GM19372 (cell line): Measurements from ENCODE around the gene CCDC136.

Experiments
- ATAC-seq: cut with Tn5 transposase; IDR thresholded peaks from one replicate; pipeline ENCODE4 v1.9.1; 2021; ENCODE audit warnings: mild to moderate bottlenecking, low read depth, moderate library complexity; ENCODE audit not compliant: unreplicated experiment

Gene CCDC136

DNA sequence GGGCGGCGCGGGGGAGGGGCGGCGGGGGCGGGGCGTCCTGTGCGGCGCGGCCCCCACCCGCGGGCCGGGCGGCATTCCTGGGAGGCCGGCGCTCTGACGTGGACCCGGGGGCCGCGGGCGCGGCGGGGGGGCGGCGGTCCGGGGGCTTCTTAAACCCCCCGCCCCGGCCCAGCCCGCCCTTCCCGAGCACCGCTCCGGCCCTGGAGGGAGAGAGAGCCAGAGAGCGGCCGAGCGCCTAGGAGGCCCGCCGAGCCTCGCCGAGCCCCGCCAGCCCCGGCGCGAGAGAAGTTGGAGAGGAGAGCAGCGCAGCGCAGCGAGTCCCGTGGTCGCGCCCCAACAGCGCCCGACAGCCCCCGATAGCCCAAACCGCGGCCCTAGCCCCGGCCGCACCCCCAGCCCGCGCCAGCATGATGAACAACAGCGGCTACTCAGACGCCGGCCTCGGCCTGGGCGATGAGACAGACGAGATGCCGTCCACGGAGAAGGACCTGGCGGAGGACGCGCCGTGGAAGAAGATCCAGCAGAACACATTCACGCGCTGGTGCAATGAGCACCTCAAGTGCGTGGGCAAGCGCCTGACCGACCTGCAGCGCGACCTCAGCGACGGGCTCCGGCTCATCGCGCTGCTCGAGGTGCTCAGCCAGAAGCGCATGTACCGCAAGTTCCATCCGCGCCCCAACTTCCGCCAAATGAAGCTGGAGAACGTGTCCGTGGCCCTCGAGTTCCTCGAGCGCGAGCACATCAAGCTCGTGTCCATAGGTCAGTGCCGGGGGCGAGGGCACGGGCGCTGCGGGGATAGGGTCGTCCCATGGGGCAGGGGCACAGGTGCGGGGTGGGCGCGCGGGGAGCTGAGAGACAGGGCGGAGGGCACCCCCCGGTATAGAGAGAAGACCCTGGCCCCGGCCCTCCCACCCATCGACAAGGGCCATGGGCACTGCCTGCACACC is 38.7 kb downstream of the CCDC136 start, which contains the start of gene FLNC:
TSS of gene FLNC (plus strand) at position 176 of the 947 bp plus-strand sequence. CDS start at position 408, 232 bp downstream.
- no peak for ATAC-seq

DNA sequence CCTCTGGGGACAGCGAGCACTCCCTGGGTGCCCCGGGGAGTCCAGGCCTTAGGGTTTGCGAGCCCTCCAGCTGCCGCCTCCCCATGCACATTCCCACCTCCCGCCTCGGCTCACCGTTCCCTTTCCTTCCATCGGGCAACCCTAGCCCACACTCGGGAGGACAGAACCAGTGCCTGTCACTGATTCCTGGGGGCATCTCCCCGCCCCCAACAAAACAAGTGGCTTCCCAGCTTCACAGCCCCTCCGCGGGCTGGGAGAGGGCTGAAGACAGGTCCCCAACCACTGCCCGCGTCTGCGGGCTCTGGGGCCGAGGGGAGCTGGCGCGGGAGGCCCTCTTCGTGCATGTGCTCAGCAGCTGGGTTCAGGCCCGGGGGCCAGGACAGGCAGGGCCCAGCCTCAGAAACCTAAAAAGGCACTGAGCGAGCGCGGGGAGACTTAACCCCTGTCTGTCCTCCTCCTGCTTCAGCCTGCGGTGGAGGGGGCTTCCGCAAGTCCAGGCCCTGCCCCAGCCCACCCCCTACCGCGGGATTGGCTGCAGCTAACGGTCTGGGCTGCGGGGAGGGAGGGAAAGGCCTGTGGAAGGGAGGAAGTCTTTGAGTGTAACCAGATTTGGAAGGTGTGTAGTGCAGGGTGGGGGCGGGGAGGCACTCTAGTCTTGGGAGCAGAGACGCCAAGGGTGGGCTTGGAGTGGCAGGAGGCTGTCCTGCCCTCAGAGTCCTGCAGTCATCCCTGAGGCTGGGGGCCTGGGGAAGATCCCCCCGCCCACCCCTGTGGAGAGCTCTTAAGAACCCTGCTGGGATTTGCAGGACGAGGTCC is 39.6 kb downstream of the CCDC136 start:
- no peak for ATAC-seq

DNA sequence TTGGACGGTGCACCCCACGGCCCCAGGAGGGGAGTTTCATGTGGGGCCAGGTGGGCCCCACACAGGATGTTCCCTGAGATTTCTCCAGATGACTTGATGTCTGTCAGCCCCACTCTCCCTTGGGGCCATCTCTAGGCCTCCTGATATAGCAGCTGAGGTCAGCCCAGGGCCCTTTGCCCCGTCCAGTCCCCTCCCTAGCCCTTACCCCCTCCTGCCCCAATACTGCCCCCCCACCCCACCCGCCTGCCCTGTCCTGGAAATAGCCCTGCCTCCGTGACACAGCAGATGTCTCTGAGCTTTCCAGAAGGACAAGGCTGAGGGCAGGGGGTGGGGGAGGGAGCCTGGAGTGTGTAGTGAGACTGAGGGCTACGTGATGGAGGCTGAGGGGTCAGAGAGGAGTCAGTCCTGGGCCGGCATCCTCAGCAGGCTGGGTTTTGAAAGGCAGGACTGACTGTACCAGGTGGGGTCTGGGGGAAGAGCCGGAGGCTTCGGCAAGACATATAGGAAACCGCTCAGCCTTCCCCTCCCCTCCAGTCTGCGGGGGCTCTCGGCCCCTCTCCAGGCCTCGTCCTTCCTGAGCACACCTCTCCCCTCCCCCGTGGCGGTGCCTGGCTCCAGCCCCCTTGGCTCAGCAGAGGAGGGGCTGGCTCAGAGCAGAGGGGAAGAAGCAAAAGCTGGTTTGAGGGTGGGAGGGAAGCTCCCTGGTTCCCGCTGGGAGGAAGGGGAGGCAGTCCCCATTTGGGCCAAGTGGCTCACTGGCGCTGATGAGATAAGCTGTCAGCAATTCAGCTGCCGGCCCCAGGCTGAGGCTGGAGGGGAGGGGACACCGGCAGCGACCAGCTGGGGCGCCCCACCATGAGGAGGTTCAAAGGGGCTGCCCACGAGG is 40.5 kb downstream of the CCDC136 start:
- ATAC-seq, result no peak

DNA sequence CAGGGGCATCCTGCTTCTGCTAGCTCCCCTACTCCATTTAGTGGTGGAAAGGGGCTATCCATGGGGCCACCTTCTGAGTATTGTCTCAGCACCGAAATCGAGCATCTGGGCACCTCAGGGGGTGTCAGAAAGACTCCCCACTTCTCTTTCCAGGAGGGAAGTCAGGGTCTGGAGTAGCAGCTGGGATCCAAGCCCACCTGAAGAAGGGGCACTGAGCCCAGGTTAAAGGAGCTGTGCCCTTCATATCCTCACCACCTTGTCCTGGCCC is 41.0 kb downstream of the CCDC136 start:
- ATAC-seq, result no peak

DNA sequence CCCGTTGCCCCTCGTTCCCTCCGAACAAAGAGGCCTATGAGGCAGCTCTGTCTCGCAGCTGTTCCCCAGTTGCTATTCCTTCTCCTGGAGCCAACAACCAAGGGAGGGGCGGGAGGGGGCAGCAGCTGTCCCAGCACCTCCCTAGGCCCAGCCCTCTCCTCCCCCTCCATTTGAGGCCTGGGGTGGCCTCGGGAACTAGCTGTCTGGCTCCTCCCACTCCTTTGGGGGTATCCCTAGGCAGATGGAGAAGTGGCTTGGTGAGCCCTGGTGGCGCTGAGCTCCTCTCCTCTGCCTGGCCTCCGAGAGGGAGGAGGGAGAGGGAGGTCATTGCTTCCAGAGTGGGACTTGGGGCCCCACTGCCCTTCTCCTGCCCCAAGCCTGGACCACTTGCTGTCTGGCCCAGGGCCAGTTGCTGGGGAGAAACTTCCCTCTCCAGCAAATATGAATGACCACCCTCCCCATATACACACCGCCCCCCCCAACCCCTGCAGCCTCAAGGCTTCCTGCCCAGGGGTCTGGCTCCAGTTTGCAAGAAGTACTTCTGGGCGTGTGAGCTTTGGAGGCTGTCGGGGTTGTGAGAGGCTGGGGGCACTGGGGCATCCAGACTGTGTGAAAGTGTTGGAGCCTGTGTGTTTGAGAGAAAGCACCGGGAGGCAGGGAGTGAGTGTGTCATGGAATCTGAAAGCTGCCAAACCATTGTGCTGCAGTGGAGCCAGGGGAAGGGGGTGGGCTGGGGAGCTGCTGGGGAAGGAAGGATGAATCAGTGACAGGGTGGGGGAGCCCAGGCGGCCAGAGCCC is 41.6 kb downstream of the CCDC136 start:
- ATAC-seq, result no peak

DNA sequence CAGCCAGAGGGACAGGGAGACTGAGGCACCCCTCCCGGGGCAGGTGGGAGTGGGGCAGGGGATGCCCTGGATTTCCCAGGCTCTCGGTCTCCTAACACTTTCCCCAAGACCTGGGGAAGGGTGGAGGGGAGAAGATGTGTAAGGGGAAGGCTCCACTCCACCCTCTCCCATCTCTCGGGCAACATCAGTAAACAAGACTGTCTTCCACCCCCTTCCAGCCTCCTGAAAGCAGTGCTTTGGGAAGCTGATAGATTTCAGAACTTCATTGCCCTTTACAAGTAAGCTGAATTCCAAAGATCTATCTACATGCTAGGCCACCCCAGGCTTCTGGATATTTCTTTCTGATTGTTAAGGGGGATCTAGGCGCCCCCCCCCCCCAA is 42.2 kb downstream of the CCDC136 start:
- ATAC-seq, result no peak

DNA sequence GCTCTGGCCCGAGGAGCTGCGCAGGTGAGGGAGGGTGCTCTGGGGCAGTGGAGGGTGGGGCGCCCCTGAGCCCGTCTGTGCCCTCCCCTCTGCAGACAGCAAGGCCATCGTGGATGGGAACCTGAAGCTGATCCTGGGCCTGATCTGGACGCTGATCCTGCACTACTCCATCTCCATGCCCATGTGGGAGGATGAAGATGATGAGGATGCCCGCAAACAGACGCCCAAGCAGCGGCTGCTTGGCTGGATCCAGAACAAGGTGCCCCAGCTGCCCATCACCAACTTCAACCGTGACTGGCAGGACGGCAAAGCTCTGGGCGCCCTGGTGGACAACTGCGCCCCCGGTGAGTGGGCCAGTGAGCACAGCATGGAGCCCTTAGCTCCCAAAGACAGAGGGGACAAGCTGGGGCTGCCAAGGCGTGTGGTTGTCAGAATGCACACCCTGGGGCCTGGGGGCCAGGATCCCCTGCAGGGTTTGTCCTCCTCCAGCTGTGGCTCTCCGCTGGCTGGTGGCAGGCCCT is 43.5 kb downstream of the CCDC136 start:
- ATAC-seq, result no peak

DNA sequence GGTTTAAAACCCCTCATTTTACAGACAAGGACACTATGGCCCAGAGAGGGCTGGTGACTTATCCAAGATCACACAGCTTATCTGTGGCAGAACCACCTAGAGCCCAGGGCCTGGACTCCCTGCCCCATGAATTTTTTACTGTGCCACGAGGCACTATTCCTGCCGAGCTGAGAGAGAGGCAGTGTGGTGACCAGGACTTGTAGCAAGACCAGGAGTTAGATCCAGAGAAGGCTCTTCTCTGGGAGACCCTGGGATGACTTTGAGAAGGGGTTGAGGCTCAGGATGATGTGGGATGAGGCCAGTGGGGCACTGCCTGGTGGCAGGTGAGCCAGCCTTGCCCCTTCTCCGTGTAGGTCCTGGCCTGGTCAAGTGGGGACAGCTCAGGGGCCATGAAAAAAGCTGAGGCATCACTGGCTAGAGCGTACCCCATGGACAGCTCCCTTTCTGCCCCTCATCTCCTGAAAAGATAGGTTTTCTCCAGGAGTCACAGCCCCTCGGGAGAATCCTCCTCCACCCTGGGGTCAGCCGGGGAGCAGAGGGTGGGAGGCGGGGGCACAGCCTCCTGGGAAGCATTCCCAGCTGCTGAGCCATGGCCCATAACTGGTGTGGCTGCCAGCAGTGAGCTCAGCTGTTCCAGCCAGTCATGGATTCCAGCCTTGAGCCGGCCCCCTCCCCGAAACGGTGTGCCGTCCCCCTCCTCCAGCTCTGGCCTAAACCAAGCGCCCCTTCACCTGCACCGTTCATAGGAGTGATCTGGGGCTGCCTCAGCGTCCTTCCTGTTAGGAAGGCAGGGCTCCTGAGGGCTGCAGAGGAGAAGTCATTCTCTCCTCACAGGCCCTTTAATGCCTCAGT is 44.2 kb downstream of the CCDC136 start:
- no peak for ATAC-seq

DNA sequence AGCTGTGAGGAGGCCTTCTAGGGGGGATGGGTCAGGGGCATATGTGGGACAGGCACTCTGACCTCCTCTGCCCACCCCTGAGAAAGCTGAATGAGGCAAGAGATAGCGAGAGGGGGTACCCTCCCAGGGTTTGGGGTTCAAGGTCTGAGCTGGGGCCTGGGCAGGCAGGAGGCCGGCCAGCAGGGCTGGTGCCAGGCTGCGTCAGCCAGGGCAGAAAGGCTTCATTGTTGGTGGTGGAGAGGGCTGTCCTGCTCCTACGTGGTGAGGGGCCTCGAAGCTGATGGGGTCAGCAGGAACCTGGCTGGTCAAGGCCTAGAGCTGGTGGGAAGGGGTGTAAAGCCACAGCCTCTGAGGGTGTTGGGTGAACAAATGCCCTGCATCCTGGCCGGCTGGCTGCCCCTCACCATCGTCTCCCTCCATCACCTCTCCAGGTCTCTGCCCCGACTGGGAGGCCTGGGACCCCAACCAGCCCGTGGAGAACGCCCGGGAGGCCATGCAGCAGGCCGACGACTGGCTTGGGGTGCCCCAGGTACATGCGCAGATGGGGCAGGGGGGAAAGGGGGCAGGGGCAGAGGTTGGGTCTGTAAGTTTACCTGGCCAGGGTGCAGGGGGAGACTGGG is 45.1 kb downstream of the CCDC136 start:
- no peak for ATAC-seq

DNA sequence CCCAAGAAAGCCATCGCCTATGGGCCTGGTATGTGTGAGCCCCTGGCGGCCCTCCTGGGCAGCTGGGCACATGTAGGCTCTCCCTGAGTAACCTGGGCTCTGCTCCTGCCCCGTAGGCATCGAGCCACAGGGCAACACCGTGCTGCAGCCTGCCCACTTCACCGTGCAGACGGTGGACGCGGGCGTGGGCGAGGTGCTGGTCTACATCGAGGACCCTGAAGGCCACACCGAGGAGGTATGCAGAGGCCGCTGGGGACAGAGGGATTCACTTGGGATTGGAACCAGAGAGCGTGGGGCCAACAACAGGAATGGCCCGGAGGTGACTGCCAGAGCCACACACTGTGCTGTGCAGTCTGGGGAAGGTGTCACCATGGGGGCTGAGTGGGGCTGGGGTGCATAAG is 45.8 kb downstream of the CCDC136 start:
- ATAC-seq, result no peak

DNA sequence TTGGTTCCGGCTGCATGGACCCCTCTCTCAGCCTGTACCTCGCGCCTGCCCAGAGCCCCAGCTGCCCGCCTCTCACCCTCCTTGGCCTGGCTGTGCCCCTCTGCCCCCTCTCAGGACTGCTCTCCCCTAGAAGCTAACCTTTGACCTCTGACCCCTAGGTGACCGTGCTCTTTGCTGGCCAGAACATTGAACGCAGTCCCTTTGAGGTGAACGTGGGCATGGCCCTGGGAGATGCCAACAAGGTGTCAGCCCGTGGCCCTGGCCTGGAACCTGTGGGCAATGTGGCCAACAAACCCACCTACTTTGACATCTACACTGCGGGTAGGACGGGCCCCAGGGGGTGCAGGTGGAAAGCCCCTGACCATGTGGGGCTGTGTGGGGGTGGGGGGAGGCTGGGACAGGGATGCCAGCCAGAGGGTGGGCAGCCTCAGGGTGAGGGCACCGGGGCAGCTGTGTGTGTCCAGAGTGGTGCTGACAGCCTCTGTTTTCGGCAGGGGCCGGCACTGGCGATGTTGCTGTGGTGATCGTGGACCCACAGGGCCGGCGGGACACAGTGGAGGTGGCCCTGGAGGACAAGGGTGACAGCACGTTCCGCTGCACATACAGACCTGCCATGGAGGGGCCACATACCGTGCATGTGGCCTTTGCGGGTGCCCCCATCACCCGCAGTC is 46.5 kb downstream of the CCDC136 start:
- ATAC-seq, result no peak

DNA sequence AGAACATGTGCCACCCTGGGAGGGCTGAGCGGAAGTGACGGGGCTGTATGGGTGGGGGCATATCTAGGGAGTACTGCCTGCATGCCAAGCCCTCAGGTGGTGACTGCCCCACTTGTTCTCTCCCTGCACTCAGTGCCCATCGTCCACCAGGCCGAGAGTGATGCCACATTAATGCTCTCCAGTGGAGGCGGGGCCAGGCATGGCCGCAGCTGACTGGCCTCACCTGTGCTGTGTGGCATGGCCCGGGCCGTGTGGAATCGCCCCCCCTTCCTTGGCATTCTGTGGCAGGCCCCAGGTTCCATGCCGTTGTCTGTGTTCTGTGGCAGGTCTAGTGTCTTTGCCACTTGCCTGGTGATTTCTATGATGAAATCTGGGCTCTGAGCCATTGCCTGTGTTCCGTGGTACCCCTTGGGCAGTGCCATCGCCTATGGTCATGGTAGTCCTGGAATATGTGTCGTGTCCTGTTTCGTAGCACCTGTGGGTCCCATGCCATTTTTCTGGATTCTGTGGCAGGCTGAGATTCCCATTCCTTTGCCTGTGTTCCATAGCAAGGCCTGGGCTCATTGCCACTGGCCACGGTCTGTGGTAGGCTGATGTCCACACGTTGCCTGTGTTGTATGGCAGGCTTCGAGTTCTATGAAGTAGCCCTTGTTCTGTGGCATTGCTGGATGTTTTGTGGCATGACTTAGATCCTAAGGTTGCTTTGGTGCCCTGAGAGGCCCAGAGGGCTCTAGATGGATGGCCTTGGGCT is 47.4 kb downstream of the CCDC136 start:
- no peak for ATAC-seq

DNA sequence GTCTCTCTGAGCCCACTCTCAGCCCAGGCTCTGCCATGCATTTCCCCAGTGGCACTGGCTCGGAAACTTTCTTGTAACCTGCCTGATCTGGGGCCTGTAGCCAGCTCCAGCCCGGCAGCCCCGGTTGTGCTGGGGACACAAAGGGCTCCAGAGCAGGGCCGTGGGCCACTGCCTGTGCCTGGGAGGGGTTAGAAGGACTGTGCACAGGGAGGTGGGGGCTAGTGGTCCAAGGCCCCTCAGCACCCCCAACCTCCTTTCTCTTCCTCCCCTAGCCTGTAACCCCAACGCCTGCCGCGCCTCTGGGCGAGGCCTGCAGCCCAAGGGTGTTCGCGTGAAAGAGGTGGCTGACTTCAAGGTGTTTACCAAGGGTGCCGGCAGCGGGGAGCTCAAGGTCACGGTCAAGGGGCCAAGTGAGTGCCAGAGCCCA is 48.0 kb downstream of the CCDC136 start:
- ATAC-seq, result no peak

DNA sequence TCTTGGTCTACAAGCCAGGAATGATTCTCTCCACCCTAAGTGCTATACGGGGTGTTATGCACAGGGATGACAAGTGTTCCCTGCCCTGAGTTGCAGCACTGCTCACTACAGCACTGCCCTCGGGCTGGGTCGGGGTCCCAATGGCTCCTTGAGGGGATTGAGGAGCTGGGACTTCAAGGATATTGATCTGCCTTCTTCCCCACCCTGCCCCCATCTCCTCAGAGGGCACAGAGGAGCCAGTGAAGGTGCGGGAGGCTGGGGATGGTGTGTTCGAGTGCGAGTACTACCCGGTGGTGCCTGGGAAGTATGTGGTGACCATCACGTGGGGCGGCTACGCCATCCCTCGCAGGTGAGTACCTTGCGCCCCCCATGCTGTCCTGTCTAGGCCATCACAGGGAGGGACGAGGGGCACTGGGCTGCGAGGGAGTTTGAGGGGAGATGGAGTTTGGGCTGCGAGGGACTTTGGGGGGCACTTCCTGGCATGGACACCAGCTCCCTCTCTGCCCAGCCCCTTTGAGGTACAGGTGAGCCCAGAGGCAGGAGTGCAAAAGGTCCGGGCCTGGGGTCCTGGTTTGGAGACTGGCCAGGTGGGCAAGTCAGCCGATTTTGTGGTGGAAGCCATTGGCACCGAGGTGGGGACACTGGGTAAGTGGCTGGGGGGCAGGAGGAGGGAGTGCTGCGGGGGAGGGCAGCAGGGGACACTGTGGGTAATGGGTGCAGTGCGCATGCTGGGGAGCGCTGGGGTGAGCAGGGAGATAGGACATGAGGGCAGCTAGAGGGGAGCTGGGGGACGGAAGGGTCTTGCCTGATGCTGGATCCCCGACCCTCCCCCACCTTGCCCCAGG is 48.8 kb downstream of the CCDC136 start:
- no peak for ATAC-seq

DNA sequence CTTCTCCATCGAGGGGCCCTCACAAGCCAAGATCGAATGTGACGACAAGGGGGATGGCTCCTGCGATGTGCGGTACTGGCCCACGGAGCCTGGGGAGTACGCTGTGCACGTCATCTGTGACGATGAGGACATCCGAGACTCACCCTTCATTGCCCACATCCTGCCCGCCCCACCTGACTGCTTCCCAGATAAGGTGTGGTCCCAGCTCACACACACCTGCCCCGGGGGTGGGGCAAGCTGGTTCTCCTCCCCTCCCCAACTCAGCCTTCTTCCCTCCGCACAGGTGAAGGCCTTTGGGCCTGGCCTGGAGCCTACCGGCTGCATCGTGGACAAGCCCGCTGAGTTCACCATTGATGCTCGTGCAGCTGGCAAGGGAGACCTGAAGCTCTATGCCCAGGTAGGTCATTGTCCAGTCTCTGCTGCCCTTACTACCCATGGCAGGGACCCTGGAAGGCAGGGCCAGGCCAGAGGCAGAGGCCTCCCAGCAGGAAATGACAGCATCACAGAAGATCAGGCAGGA is 49.5 kb downstream of the CCDC136 start:
- no peak for ATAC-seq
